ENCODE results near the gene DKK2. TPM values are rescaled to one million over a fixed set of nuclear protein-coding genes. Genes with fewer than 3 reads are reported as not detected.

Gene DKK2
- total and polyA plus RNA-seq, 10 of the 15 experiments (the other 5 are each of a cell fraction or from before 2014, with no cell fraction given) = not detected

GRCh38 chr4:106982711-106983211, 53.4 kb downstream of the DKK2 start:
- no peak overlapping the region for H3K9ac ChIP-seq (ENCODE audit: control insufficient read depth, insufficient read depth, low read length)
- SMC1A ChIA-PET (ENCODE audit: uncharacterized antibody, unreplicated experiment) = no interaction called here
- H4K20me1 ChIP-seq (ENCODE audit: control insufficient read depth, insufficient read depth) = no peaks in the 10 kb centered on the region
- no peaks in the 10 kb centered on the region for H3K4me1 ChIP-seq (ENCODE audit: control insufficient read depth, insufficient read depth, low read length)
- intact Hi-C loops (cut with micrococcal nuclease; ENCODE audit: unreplicated experiment) = no loop called here
- H3K9me3 ChIP-seq (replicated peaks; ENCODE audit: control insufficient read depth, insufficient read depth, low read length) = no peaks in the 10 kb centered on the region
- WGBS (ENCODE audit: insufficient coverage, insufficient replicate concordance, low lambda C conversion rate, missing lambda C conversion rate) = 0% methylated on average over 1 of the region's 1 CpG
- RAD21 ChIA-PET (ENCODE audit: unreplicated experiment) = no interaction called here
- no peaks in the 10 kb centered on the region for H3K36me3 ChIP-seq (ENCODE audit: control insufficient read depth in 2 of 2, insufficient read depth in 2 of 2, low read length in 1 of 2)
- BruUV-seq (replicated peaks) = no TSS peak
- POLR2A ChIA-PET = no interaction called here
- CTCF ChIA-PET = no interaction called here
- H3K4me3 ChIP-seq = no peak overlapping the region
- H3K27ac ChIP-seq (ENCODE audit: control insufficient read depth, insufficient read depth) = no peak overlapping the region
- FAIRE-seq = no peak
- no peak overlapping the region for H2AFZ ChIP-seq (ENCODE audit: control insufficient read depth, low read depth, low read length)
- no peak for DNase-seq (ENCODE audit: low read depth, low spot score)
- no peaks in the 10 kb centered on the region for H3K79me2 ChIP-seq (ENCODE audit: control insufficient read depth, insufficient read depth, low read length)
- ATAC-seq = no peak
- H3K27me3 ChIP-seq (replicated peaks in 1 of 2; ENCODE audit: control insufficient read depth in 2 of 2, insufficient read depth in 2 of 2, low read length in 1 of 2) = no peaks in the 10 kb centered on the region
- in situ Hi-C loops (cut with MboI) = no loop called here
- H3K4me2 ChIP-seq (ENCODE audit: control insufficient read depth, insufficient read depth) = no peak overlapping the region
- TF ChIP-seq POU2F2 (IDR thresholded peaks at IDR 0.05; ENCODE audit: borderline replicate concordance, low read depth, low read length) = no peak
- TF ChIP-seq ELK1 (IDR thresholded peaks at IDR 0.05; ENCODE audit: low read depth, low read length) = no peak
- TF ChIP-seq MEF2A (IDR thresholded peaks at IDR 0.05; ENCODE audit: insufficient read depth, low read depth, low read length) = no peak
- no peak for TF ChIP-seq SPI1 (IDR thresholded peaks at IDR 0.05; ENCODE audit: borderline replicate concordance, insufficient read depth, low read depth, low read length)
- TF ChIP-seq SRF (IDR thresholded peaks at IDR 0.05; ENCODE audit: low read depth in 2 of 2, low read length in 2 of 2) = no peak
- no peak for TF ChIP-seq KAT2A (conservative IDR thresholded peaks at IDR 0.05; ENCODE audit: control insufficient read depth, low read depth, low read length)
- TF ChIP-seq NR2C2 (IDR thresholded peaks at IDR 0.05; ENCODE audit: borderline replicate concordance, control insufficient read depth, insufficient read length, low read depth) = no peak
- no peak for TF ChIP-seq TBL1XR1 (IDR thresholded peaks at IDR 0.05; ENCODE audit: low read depth, low read length)
- no peak for TF ChIP-seq CBX5 (IDR thresholded peaks at IDR 0.05; ENCODE audit: low read depth)
- no peak for TF ChIP-seq SREBF1 (IDR thresholded peaks at IDR 0.05; ENCODE audit: low read length)
- TF ChIP-seq ZNF687 (IDR thresholded peaks at IDR 0.05) = no peak
- no peak for TF ChIP-seq ZNF592 (IDR thresholded peaks at IDR 0.05)
- no peak for TF ChIP-seq ZNF384 (IDR thresholded peaks at IDR 0.05; ENCODE audit: borderline replicate concordance, low read depth, low read length)
- no peak for TF ChIP-seq MLLT1 (IDR thresholded peaks at IDR 0.05)

All from GM12878 (cell line).